Measurements from ENCODE around the gene PRKAR1A.
A peak's percentile ranks its signal among the peaks of the same experiment; 100 is the strongest.

The PRKAR1A gene

GRCh38 chr17:68468788-68469187, 43.4 kb upstream of the PRKAR1A start:
- DNase-seq (ENCODE audit: low read depth in 1 of 2, low spot score in 1 of 2), result no peak
- TF ChIP-seq CTCF (IDR thresholded peaks at IDR 0.05; ENCODE audit: insufficient read depth, low read length) (no peak), GABPA (IDR thresholded peaks at IDR 0.05; ENCODE audit: low read depth) (no peak), SPI1 (IDR thresholded peaks at IDR 0.05; ENCODE audit: borderline replicate concordance, low read depth) (peak; percentile 19; the same call in 1 of the 2 replicates)
- no peak overlapping the region for H3K27ac ChIP-seq (replicated peaks)
- no peak overlapping the region for H3K4me3 ChIP-seq (replicated peaks; ENCODE audit: insufficient read depth, low read length)
- no peaks in the 10 kb centered on the region for H3K27me3 ChIP-seq (ENCODE audit: insufficient read depth, poor library complexity, severe bottlenecking)

- no peaks in the 10 kb centered on the region for H3K27me3 ChIP-seq (ENCODE audit: insufficient read depth, poor library complexity, severe bottlenecking)
- no peak overlapping the region for H3K4me3 ChIP-seq (replicated peaks; ENCODE audit: insufficient read depth, low read length)
- TF ChIP-seq POLR2AphosphoS5 (IDR thresholded peaks at IDR 0.05; ENCODE audit: low read depth) (no peak), SPI1 (IDR thresholded peaks at IDR 0.05; ENCODE audit: borderline replicate concordance, low read depth) (no peak), GABPA (IDR thresholded peaks at IDR 0.05; ENCODE audit: low read depth) (no peak), REST (IDR thresholded peaks at IDR 0.05; ENCODE audit: insufficient replicate concordance, low read depth) (no peak), CTCF (IDR thresholded peaks at IDR 0.05; ENCODE audit: insufficient read depth, low read length) (no peak)
- DNase-seq (ENCODE audit: low read depth in 1 of 2, low spot score in 1 of 2), result no peak
- no peak overlapping the region for H3K27ac ChIP-seq (replicated peaks)
Measured at GRCh38 chr17:68470961-68471360, 41.3 kb upstream of the PRKAR1A start.

- Histone ChIP-seq H3K27ac (replicated peaks) (no peak overlapping the region), H3K4me3 (replicated peaks; ENCODE audit: insufficient read depth, low read length) (no peak overlapping the region), H3K27me3 (ENCODE audit: insufficient read depth, poor library complexity, severe bottlenecking) (no peaks in the 10 kb centered on the region)
- DNase-seq (ENCODE audit: low read depth in 1 of 2, low spot score in 1 of 2), result no peak
- TF ChIP-seq POLR2AphosphoS5 (IDR thresholded peaks at IDR 0.05; ENCODE audit: low read depth), result no peak
- TF ChIP-seq CTCF (IDR thresholded peaks at IDR 0.05; ENCODE audit: insufficient read depth, low read length), result no peak
- TF ChIP-seq REST (IDR thresholded peaks at IDR 0.05; ENCODE audit: insufficient replicate concordance, low read depth), result no peak
Measured at GRCh38 chr17:68480885-68481284, 31.3 kb upstream of the PRKAR1A start.

GRCh38 chr17:68482576-68483041, 29.6 kb upstream of the PRKAR1A start:
- no peak for DNase-seq (ENCODE audit: low read depth in 1 of 2, low spot score in 1 of 2)
- TF ChIP-seq SPI1 (IDR thresholded peaks at IDR 0.05; ENCODE audit: borderline replicate concordance, low read depth), result peak; percentile 70
- no peak for TF ChIP-seq CTCF (IDR thresholded peaks at IDR 0.05; ENCODE audit: insufficient read depth, low read length)

More at GRCh38 chr17:68482576-68483041, 29.6 kb upstream of the PRKAR1A start:
- Histone ChIP-seq H3K27ac (replicated peaks) (no peak overlapping the region), H3K4me3 (replicated peaks; ENCODE audit: insufficient read depth, low read length) (no peak overlapping the region), H3K27me3 (ENCODE audit: insufficient read depth, poor library complexity, severe bottlenecking) (no peaks in the 10 kb centered on the region)
